GM08714 (cell line): ENCODE measurements around the gene SUFU.
"Not testable (repeated sequence)": the region's sequence is repeated elsewhere in the genome, so short reads cannot be mapped to it uniquely, and the experiment has no call there.

Source experiments
- H3K4me3 ChIP-seq: fragments of 200-500 bp; sonication (Bioruptor generic); 2 replicates; pipeline ENCODE4 v1.5.1; 2014; ENCODE audit warnings: mild to moderate bottlenecking, low read length, inconsistent platforms
- ZNF274 ChIP-seq: IDR thresholded peaks from 2 replicates; pipeline ENCODE4 v1.6.1; 2012; ENCODE audit warnings: mild to moderate bottlenecking, low read depth, low read length

SUFU gene

GRCh38 chr10:102470579-102471546 lies 32.9 kb upstream of the SUFU start:
- TF ChIP-seq ZNF274 = no peak
- H3K4me3 ChIP-seq = no peak overlapping the region

- no peak for TF ChIP-seq ZNF274
- H3K4me3 ChIP-seq = no peak overlapping the region
These were observed 30.1 kb upstream of the SUFU start for GRCh38 chr10:102473445-102474331.

- TF ChIP-seq ZNF274 = no peak
- no peak overlapping the region for H3K4me3 ChIP-seq
These were observed 28.2 kb upstream of the SUFU start for GRCh38 chr10:102475451-102476040.

GRCh38 chr10:102476466-102477141 lies 27.2 kb upstream of the SUFU start:
- no peak overlapping the region for H3K4me3 ChIP-seq
- no peak for TF ChIP-seq ZNF274

GRCh38 chr10:102479651-102480050 lies 24.1 kb upstream of the SUFU start:
- TF ChIP-seq ZNF274 = no peak
- no peak overlapping the region for H3K4me3 ChIP-seq

- no peak for TF ChIP-seq ZNF274
- H3K4me3 ChIP-seq = no peak overlapping the region
These were observed 23.4 kb upstream of the SUFU start for GRCh38 chr10:102480396-102480795.

GRCh38 chr10:102484021-102484420 lies 19.8 kb upstream of the SUFU start:
- TF ChIP-seq ZNF274 = no peak
- no peak overlapping the region for H3K4me3 ChIP-seq

GRCh38 chr10:102485093-102485784 lies 18.5 kb upstream of the SUFU start:
- H3K4me3 ChIP-seq = no peak overlapping the region
- no peak for TF ChIP-seq ZNF274

GRCh38 chr10:102491136-102491535 lies 12.6 kb upstream of the SUFU start:
- TF ChIP-seq ZNF274 = no peak
- H3K4me3 ChIP-seq = no peak overlapping the region

- TF ChIP-seq ZNF274 = no peak
These were observed 11.3 kb upstream of the SUFU start for GRCh38 chr10:102492344-102492939.

GRCh38 chr10:102492983-102493382 lies 10.8 kb upstream of the SUFU start:
- no peak for TF ChIP-seq ZNF274
- H3K4me3 ChIP-seq = no peak overlapping the region

More at GRCh38 chr10:102492344-102492939, 11.3 kb upstream of the SUFU start:
- no peak overlapping the region for H3K4me3 ChIP-seq

- no peak for TF ChIP-seq ZNF274
- H3K4me3 ChIP-seq = no peak overlapping the region
These were observed 10.0 kb upstream of the SUFU start for GRCh38 chr10:102493771-102494170.

- TF ChIP-seq ZNF274 = no peak
- H3K4me3 ChIP-seq = no peak overlapping the region
These were observed 6.2 kb upstream of the SUFU start for GRCh38 chr10:102497545-102497944.

GRCh38 chr10:102499356-102499755 lies 4.4 kb upstream of the SUFU start:
- no peak overlapping the region for H3K4me3 ChIP-seq
- no peak for TF ChIP-seq ZNF274

GRCh38 chr10:102500686-102501085 lies 3.1 kb upstream of the SUFU start:
- not testable (repeated sequence) for H3K4me3 ChIP-seq
